Epithelial cell of esophagus (primary cell): Measurements from ENCODE around the gene NKAIN2.

Experiments used
- DNase-seq: peaks from one replicate; pipeline ENCODE4 v3.0.0; 2010; ENCODE audit warnings: low read depth
- H3K4me3 ChIP-seq: 2 replicates; pipeline ENCODE4 v1.5.1; 2011; ENCODE audit warnings: mild to moderate bottlenecking, low read length, control low read depth
- TF ChIP-seq, protein P1 (sequence below): IDR thresholded peaks from 2 replicates; pipeline ENCODE4 v1.5.1; 2011; ENCODE audit warnings: low read depth, mild to moderate bottlenecking, low read length, control low read depth, inconsistent platforms; ENCODE audit not compliant: insufficient read depth; ENCODE audit errors: missing control alignments

NKAIN2 gene

DNA sequence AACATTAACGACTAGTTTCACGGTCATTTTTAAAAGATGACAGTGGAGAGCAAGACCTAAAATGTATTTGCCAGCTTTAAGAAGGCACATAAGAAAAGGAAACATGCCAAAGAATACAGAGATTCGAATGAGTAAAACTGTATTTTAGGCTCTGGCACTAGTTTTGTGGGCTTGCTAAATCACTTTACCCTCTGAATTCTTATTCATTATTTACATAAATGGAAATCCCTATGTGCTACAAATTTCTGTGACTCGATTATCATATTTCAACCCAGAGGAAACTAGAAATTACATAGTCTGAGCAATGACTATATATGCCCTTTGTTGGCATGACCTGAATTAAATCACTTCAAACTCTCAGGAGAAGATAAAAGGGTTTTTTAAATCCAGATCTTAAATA lies 716.8 kb downstream of the NKAIN2 start:
- TF ChIP-seq, protein P1, sequence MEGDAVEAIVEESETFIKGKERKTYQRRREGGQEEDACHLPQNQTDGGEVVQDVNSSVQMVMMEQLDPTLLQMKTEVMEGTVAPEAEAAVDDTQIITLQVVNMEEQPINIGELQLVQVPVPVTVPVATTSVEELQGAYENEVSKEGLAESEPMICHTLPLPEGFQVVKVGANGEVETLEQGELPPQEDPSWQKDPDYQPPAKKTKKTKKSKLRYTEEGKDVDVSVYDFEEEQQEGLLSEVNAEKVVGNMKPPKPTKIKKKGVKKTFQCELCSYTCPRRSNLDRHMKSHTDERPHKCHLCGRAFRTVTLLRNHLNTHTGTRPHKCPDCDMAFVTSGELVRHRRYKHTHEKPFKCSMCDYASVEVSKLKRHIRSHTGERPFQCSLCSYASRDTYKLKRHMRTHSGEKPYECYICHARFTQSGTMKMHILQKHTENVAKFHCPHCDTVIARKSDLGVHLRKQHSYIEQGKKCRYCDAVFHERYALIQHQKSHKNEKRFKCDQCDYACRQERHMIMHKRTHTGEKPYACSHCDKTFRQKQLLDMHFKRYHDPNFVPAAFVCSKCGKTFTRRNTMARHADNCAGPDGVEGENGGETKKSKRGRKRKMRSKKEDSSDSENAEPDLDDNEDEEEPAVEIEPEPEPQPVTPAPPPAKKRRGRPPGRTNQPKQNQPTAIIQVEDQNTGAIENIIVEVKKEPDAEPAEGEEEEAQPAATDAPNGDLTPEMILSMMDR = no peak
- DNase-seq = no peak
- H3K4me3 ChIP-seq = no peak overlapping the region

DNA sequence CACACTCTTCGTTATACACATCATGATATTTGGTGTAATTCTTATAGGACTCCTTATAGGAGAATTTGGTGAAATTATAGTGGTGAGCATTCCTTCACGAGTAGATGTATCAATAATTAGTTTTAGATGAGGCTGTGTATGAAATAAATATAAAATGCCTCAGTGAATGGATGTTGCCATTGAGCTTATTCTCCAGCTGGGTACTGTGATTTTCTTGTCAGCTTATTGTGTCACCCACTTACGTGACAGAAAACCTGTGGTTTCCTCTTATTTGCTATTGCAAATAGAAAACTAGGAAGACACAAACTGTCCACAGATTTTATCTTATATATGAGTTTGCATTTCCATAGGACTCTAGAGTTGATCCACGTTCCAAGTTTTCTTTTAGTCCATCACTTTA lies 718.7 kb downstream of the NKAIN2 start:
- TF ChIP-seq, protein P1 = no peak
- no peak overlapping the region for H3K4me3 ChIP-seq
- no peak for DNase-seq

DNA sequence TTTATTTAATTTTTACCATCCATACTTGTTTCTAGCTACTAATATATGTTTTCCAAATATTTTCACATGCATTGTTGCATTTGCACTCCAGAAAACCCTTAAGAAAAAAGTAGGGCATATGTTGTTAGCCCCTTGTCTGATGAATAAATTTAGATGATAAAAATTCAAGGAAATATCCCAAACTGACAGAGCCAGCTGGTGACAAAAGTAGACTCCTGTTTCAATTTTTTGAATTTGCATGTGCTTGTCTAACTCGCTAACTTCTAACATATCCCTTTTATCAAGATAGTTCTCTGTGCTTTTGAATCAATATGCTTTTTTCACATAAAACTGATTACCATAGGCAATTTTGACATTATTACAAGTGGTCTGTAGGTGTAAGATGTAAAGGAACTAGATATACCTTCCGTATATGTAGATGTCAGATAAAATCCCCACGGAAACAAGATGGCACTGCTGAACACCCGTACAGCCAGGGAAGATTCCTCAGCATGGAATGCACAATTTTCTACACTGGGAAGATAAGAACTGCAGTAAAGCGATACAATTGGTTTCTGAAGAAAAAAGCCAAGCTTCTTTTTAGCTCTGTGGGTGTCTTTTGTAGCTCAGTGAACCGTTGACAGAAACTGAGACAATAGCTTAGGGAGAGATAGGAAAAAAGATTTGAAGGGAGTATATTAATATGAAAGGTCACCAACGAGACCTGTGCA lies 721.0 kb downstream of the NKAIN2 start:
- TF ChIP-seq, protein P1 = no peak
- DNase-seq = no peak
- no peak overlapping the region for H3K4me3 ChIP-seq

DNA sequence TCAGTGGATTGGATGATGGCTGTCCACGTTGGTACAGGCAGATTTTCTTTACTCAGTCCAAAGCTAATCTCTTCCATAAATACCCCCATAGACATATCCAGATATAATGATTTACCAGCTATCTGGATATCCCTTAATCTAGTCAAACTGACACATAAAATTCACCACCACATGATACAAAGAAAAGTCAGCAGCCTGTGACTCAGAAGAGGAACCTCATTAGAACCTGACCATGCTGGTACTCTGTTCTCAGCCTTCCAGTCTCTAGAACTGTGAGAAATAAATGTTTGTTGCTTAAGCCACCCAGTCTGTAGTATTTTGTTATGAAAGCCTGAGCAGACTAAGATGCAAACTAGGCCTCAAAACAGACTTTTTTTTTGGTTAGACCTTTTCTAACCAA lies 727.3 kb downstream of the NKAIN2 start:
- DNase-seq = peak; percentile 2

DNA sequence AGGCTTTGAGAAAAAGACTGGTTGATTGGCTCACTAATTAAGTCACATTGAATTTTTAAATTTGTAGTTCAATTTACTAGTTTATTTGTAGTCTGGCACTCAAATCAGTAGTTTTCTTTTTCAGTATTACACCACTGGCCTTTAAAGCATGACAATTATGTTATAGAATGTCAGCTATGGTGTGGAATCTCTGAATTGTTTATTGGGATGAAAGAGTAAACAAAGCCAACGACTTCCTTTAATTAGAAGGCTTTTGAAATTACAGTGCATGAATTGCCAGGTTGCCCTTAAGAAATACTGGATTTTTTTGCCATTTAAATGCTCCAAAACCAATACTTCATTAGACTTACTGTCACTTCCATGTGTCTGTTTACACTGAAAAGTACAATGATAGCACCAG lies 731.6 kb downstream of the NKAIN2 start:
- no peak overlapping the region for H3K4me3 ChIP-seq
- TF ChIP-seq, protein P1 = no peak
- DNase-seq = no peak

More for the DNA sequence above, 727.3 kb downstream of the NKAIN2 start:
- H3K4me3 ChIP-seq = no peak overlapping the region
- TF ChIP-seq, protein P1 = no peak

DNA sequence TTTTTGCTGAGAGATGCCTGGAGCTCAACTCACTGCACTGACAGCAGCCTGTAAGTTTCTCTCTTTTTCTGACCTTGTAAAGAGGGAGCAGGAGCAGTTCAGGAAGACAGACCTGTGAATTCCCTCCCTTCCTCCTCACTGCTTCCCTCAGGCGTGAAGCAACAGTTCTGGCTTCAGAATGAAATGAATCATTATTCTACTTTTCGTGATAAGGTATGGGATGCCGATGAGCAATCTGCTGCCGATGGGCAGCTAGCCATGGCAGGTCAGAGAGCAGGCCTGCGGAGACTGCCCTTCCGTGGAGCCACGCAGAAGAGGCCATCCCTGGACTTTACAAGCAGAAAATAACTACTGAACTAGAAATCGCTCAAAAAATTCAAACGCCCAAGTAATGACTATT lies 732.1 kb downstream of the NKAIN2 start:
- H3K4me3 ChIP-seq = no peak overlapping the region
- DNase-seq = peak; percentile 36
- TF ChIP-seq, protein P1 = no peak
